K562 (cell line): Measurements from ENCODE around the gene FRMD3. TPM values are rescaled to one million over a fixed set of nuclear protein-coding genes. Genes with fewer than 3 reads are reported as not detected.

Source experiments
- ATAC-seq: fragments of 200-7000 bp; cut with Tn5 transposase; 3 replicates; pipeline ENCODE4 v1.9.1; 2020; ENCODE audit warnings: moderate library complexity
- BruUV-seq: library from RNA; stranded (reverse); fragments of 400-500 nt; replicated peaks from 2 replicates; lab custom pipeline; 2021; lab: Mats Ljungman, UMichigan
- CTCF ChIA-PET: fragments of 300-600 bp; formaldehyde crosslinking; extraction: SDS; loops from one replicate; lab custom pipeline; 2021; ENCODE audit warnings: low intra/inter-chr PET ratio; lab: Yijun Ruan, JAX
- POLR2A ChIA-PET: fragments of 300-600, 350-650 bp; sonication (Branson Sonifier 250); formaldehyde crosslinking; extraction: SDS; loops from one replicate; lab custom pipeline; 2021; ENCODE audit warnings: antibody characterized with exemption, inconsistent platforms; lab: Yijun Ruan, JAX
- DNase-seq, 4 experiments: peaks; one replicate each; pipeline versions ENCODE4 v3.0.0 to v3.0.0-alpha.2; 2011 to 2018; ENCODE audit warnings: low spot score in 3 of 4, mixed read lengths in 3 of 4; ENCODE audit errors: extremely low read depth in 1 of 4
- FAIRE-seq: peaks from 2 replicates; lab custom pipeline; 2011; peaks lifted over from hg19 to GRCh38; lab: Jason Lieb, UNC
- H2AFZ ChIP-seq: 2 replicates; pipeline ENCODE4 v1.6.0; 2011; ENCODE audit warnings: low read depth, low read length, control low read depth, inconsistent platforms
- H3K27ac ChIP-seq: fragments of 200-600 bp; 3 replicates; pipeline ENCODE4 v1.8.0; 2011; ENCODE audit warnings: low read depth, mild to moderate bottlenecking, control low read depth, inconsistent platforms, low read length, moderate library complexity, mixed read lengths; ENCODE audit errors: extremely low read depth
- H3K27me3 ChIP-seq, 2 experiments: fragments of 300-600 bp in 1 of 2; 2 replicates in 1 of 2; 3 replicates in 1 of 2; pipeline versions ENCODE4 v1.6.0 to v1.8.0; 2011; ENCODE audit warnings: inconsistent platforms in 2 of 2, low read length in 2 of 2, mild to moderate bottlenecking in 1 of 2, mixed read lengths in 1 of 2, moderate library complexity in 1 of 2; ENCODE audit not compliant: control insufficient read depth in 2 of 2, insufficient read depth in 2 of 2
- H3K36me3 ChIP-seq: fragments of 300-600 bp; 3 replicates; pipeline ENCODE4 v1.8.0; 2011; ENCODE audit warnings: mild to moderate bottlenecking, low read length, inconsistent platforms; ENCODE audit not compliant: control insufficient read depth, insufficient read depth
- H3K4me1 ChIP-seq, 2 experiments: fragments of 200-600 bp in 1 of 2; replicated peaks in 1 of 2; 2 replicates in 1 of 2; 3 replicates in 1 of 2; pipeline versions ENCODE4 v1.5.1 to v1.8.0; 2011; ENCODE audit warnings: inconsistent platforms in 2 of 2, low read length in 2 of 2, mild to moderate bottlenecking in 1 of 2, mixed read lengths in 1 of 2, moderate library complexity in 1 of 2; ENCODE audit not compliant: control insufficient read depth in 2 of 2, insufficient read depth in 2 of 2
- H3K4me2 ChIP-seq: 2 replicates; pipeline ENCODE4 v1.6.1; 2011; ENCODE audit warnings: low read length, control low read depth, inconsistent platforms, mixed read lengths; ENCODE audit not compliant: insufficient read depth
- H3K4me3 ChIP-seq: fragments of 200-600 bp; sonication (generic), shearing (Covaris generic); 2 replicates; pipeline ENCODE4 v1.5.1; 2016; ENCODE audit warnings: control low read depth, inconsistent platforms
- H3K79me2 ChIP-seq: fragments of 200-600 bp; 3 replicates; pipeline ENCODE4 v1.8.0; 2011; ENCODE audit warnings: low read length, inconsistent platforms; ENCODE audit not compliant: control insufficient read depth, insufficient read depth
- H3K9ac ChIP-seq, 2 experiments: 2 replicates each; pipeline versions ENCODE4 v1.6.0 to v1.6.1; 2011; ENCODE audit warnings: low read depth in 2 of 2, low read length in 2 of 2, control low read depth in 1 of 2, inconsistent platforms in 1 of 2, mild to moderate bottlenecking in 1 of 2, mixed read lengths in 1 of 2; ENCODE audit not compliant: insufficient read depth in 1 of 2
- H3K9me1 ChIP-seq: one replicate; pipeline ENCODE4 v1.6.0; 2011; ENCODE audit warnings: inconsistent platforms, mild to moderate bottlenecking, low read length, moderate library complexity; ENCODE audit not compliant: control insufficient read depth, insufficient read depth
- H3K9me3 ChIP-seq: replicated peaks from 2 replicates; pipeline ENCODE4 v1.5.1; 2011; ENCODE audit warnings: low read depth, low read length, inconsistent platforms; ENCODE audit not compliant: control insufficient read depth, insufficient read depth
- H4K20me1 ChIP-seq: replicated peaks from 2 replicates; pipeline ENCODE4 v1.6.1; 2011; ENCODE audit warnings: low read length, inconsistent platforms, mixed read lengths; ENCODE audit not compliant: control insufficient read depth, insufficient read depth
- CBX1 ChIP-seq: sonication (generic); IDR thresholded peaks from 2 replicates; pipeline ENCODE4 v1.6.1; 2016; ENCODE audit warnings: antibody characterized with exemption, low read depth, mild to moderate bottlenecking
- HDAC6 ChIP-seq: IDR thresholded peaks from 2 replicates; pipeline ENCODE4 v1.6.1; 2012; ENCODE audit warnings: low read depth, mild to moderate bottlenecking, control low read depth, inconsistent platforms, low read length, moderate library complexity
- MEF2A ChIP-seq: IDR thresholded peaks from 2 replicates; pipeline ENCODE4 v1.6.1; 2011; ENCODE audit warnings: low read depth, mild to moderate bottlenecking, low read length, moderate library complexity; ENCODE audit not compliant: control insufficient read depth
- RBM25 ChIP-seq: fragments of 200-400 bp; formaldehyde crosslinking; IDR thresholded peaks from 2 replicates; pipeline ENCODE4 v1.6.1; 2018; ENCODE audit warnings: low read length, low read depth, moderate library complexity; ENCODE audit not compliant: severe bottlenecking
- SUPT5H ChIP-seq: fragments of 450-650 bp; IDR thresholded peaks from 2 replicates; pipeline ENCODE4 v1.6.1; 2016
- WGBS: fragments of 100-300 bp; shearing (Covaris generic); methylation state at CpG from one replicate; pipeline ENCODE4 v1.1.6; 2016; ENCODE audit warnings: low coverage, mixed read lengths; ENCODE audit not compliant: insufficient coverage; ENCODE audit errors: missing lambda C conversion rate; 5-methylcytosine and 5-hydroxymethylcytosine counted together
- in situ Hi-C: fragments of 300-500 bp; cut with MboI; formaldehyde crosslinking; loops from 4 replicates; pipeline ENCODE4 v1.15.0; 2018; ENCODE audit warnings: inconsistent platforms, mixed read lengths
- intact Hi-C: fragments of 100-400 bp; cut with micrococcal nuclease; formaldehyde crosslinking; loops from 2 replicates; pipeline ENCODE4 v1.14.2; 2022
- polyA plus RNA-seq, 8 experiments: library from polyadenylated mRNA; depleted of rRNA in 4 of 8; stranded (reverse) in 5 of 8; unstranded in 3 of 8; fragments of >200 nt; fragmentation: Nextera tagmentation in 2 of 8; fragmentation: Illumina TruSeq in 1 of 8; extraction: Ambion mirVana in 2 of 8; extraction: Trizol in 1 of 8; gene quantifications; 2 replicates each; pipeline versions ENCODE4 v1.2.1 to v1.2.3, GENCODE V29; 2011 to 2014; ENCODE audit warnings: inconsistent platforms in 1 of 8, missing spikeins in 1 of 8
- total RNA-seq, 7 experiments: library from RNA; depleted of rRNA in 6 of 7; stranded (reverse); fragments of >200 nt in 6 of 7; fragmentation: Illumina TruSeq in 2 of 7; extraction: Trizol in 2 of 7; gene quantifications; 2 replicates each; pipeline versions ENCODE4 v1.2.1 to v1.2.3, GENCODE V29; 2011 to 2021; ENCODE audit warnings: low replicate concordance in 1 of 7
- TF ChIP-seq, protein P1 (sequence below): conservative IDR thresholded peaks from 2 replicates; pipeline ENCODE4 v1.6.1; 2011; ENCODE audit warnings: low read depth, mild to moderate bottlenecking, low read length; ENCODE audit not compliant: control insufficient read depth

The FRMD3 gene
- total and polyA plus RNA-seq, 9 of the 15 experiments (the other 6 are each of a cell fraction or from before 2014, with no cell fraction given) = 0.09 to 0.51 (median 0.21) TPM

DNA sequence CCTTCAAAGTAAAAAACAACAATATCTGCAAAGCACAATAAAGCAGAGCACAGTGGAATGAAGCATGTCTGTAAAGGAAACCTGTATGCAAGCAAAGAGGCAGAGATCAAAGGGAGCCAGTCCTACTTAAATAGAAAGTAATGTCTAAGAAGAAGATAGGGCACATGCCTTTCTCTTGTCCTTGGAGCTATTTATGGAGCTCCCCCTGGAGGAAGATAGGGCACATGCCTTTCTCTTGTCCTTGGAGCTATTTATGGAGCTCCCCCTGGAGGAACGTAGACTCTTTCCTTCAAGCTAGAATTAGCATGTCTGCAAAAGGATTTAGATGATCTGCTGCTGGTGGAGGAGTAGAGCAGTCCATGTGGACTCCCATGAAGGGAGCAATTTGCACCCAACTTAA lies 307.2 kb downstream of the FRMD3 start:
- no peaks in the 10 kb centered on the region for H3K27me3 ChIP-seq
- no peak overlapping the region for H3K9ac ChIP-seq
- H3K4me3 ChIP-seq = no peak overlapping the region
- TF ChIP-seq MEF2A (no peak), RBM25 (no peak), HDAC6 (no peak), SUPT5H (no peak), CBX1 (no peak)
- TF ChIP-seq, protein P1, sequence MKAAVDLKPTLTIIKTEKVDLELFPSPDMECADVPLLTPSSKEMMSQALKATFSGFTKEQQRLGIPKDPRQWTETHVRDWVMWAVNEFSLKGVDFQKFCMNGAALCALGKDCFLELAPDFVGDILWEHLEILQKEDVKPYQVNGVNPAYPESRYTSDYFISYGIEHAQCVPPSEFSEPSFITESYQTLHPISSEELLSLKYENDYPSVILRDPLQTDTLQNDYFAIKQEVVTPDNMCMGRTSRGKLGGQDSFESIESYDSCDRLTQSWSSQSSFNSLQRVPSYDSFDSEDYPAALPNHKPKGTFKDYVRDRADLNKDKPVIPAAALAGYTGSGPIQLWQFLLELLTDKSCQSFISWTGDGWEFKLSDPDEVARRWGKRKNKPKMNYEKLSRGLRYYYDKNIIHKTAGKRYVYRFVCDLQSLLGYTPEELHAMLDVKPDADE = no peak
- intact Hi-C loops = no loop called here
- no peaks in the 10 kb centered on the region for H3K9me1 ChIP-seq
- FAIRE-seq (no peak), DNase-seq (no peak), ATAC-seq (no peak)
- H3K79me2 ChIP-seq = no peaks in the 10 kb centered on the region
- H3K36me3 ChIP-seq = no peaks in the 10 kb centered on the region
- in situ Hi-C loops = no loop called here
- H3K9me3 ChIP-seq = no peaks in the 10 kb centered on the region
- WGBS = 0% methylated on average over 1 of the region's 1 CpG
- ChIA-PET POLR2A (no interaction called here), CTCF (no interaction called here)
- no peak overlapping the region for H3K4me2 ChIP-seq
- no peaks in the 10 kb centered on the region for H3K4me1 ChIP-seq
- H2AFZ ChIP-seq = no peak overlapping the region
- no peak overlapping the region for H3K27ac ChIP-seq
- H4K20me1 ChIP-seq = no peaks in the 10 kb centered on the region
- no TSS peak for BruUV-seq
